Mesothelial cell of epicardium (in vitro differentiated cells): Measurements from ENCODE around the gene COL1A1. TPM values are rescaled to one million over a fixed set of nuclear protein-coding genes. Genes with fewer than 3 reads are reported as not detected.

Experiments
- DNase-seq, 2 experiments: peaks; one replicate each; pipeline ENCODE4 v3.0.0; 2021; ENCODE audit warnings: low spot score in 2 of 2; ENCODE audit not compliant: unreplicated experiment in 2 of 2
- H3K27ac Mint-ChIP-seq: 2 replicates; pipeline ENCODE4 v1.8.0; 2021; ENCODE audit warnings: mixed read lengths
- H3K27me3 Mint-ChIP-seq: 2 replicates; pipeline ENCODE4 v1.8.0; 2021; ENCODE audit warnings: low read depth, mixed read lengths
- H3K36me3 Mint-ChIP-seq: 2 replicates; pipeline ENCODE4 v1.8.0; 2021; ENCODE audit warnings: mixed read lengths
- H3K4me1 Mint-ChIP-seq: 2 replicates; pipeline ENCODE4 v1.8.0; 2021; ENCODE audit warnings: mixed read lengths
- H3K4me3 Mint-ChIP-seq: 2 replicates; pipeline ENCODE4 v1.8.0; 2021; ENCODE audit warnings: mild to moderate bottlenecking, moderate library complexity, mixed read lengths
- H3K9me3 Mint-ChIP-seq: 2 replicates; pipeline ENCODE4 v1.8.0; 2021; ENCODE audit warnings: mixed read lengths
- CTCF ChIP-seq: fragments of 200-600 bp; sonication (generic); IDR thresholded peaks from one replicate; pipeline ENCODE4 v1.5.0; 2021; ENCODE audit warnings: antibody characterized with exemption; ENCODE audit not compliant: unreplicated experiment
- total RNA-seq: library from RNA; stranded (reverse); gene quantifications from 3 replicates; pipeline ENCODE4 v1.2.1, GENCODE V29; 2021

COL1A1 gene
- total RNA-seq, 1 donor from 2014 or later: 3,972 TPM

DNA sequence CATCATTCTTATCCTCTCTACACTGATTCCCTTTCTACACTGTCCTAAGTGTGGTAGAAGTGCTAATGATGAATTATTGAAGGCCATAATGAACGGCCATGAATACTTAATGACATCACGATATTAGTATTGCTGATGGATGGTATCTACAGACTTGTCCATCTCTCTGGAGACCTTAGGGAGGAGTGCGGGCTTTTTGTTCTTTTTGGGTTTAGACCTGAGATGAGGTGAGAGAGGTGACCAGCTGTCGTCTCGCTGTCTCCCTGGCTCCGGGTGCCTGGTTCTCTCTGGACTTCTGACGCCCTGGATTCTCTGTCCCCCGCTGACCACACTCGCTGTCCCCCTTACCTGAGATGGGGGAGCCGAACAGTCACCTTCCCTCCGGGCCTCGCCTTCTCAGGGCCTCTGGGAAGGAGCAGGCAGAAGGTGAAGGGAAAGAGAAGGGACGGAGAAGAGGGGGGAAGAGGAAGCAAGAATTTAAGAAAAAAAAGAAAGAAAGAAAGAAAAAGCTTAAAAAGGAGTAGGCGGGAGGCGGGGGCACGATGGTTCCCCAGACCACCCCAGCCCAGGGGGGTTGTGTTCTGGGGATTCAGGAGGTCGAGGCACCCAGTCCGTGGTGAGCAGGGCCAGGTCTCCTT is 18.5 kb downstream of the COL1A1 start:
- Mint-ChIP-seq H3K36me3 (peaks cover 14% of the 10 kb centered on the region), H3K27ac (peak overlapping the region; percentile 86), H3K27me3 (no peaks in the 10 kb centered on the region)

DNA sequence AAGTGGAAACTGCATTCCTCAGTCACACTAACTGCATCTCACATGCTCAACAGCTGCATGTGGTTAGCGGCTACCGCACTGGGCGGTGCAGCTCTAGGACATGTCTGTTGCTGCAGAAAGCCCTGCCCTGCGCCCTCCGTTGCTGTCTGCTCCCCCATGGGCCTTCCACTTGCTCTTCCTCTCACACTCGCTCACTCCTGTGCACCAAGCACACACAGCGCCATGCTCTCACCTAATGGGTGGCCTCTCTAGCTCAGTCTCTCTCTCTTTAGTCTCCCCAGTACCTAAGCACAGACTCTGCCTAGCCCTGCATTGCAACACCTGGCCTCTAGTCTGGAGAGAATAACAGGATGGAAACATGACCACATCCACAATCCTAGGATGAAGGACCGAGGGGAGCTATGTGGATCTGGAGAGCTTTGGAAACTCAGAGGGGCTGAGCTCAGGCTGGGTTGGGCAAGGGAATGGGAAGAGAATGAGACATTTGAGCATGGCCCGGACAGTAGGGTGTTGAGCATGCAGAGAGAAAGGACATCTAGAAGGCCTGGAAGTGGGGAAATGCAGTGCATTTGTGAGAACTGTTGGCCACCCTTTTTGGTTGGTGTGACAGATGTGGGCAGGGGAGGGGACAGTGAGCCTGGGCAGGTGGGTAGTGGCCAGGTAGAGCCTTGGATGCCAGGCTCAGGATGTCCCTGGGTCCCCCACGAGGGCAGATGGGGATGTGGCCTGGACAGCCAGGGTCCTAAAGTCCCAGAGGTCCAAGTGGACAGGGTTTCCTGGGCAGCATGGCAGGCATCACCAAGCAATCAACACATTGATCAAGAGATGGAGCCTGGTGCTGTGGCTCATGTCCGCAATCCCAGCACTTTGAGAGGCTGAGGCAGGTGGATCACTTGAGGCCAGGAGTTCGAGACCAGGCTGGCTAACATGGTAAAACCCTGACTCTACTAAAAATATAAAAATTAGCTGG is 19.6 kb downstream of the COL1A1 start:
- H3K4me3 Mint-ChIP-seq: no peak overlapping the region
- no peak for TF ChIP-seq CTCF
- H3K36me3 Mint-ChIP-seq: peaks cover 10% of the 10 kb centered on the region
- H3K9me3 Mint-ChIP-seq: no peaks in the 10 kb centered on the region
- no peaks in the 10 kb centered on the region for H3K27me3 Mint-ChIP-seq
- H3K27ac Mint-ChIP-seq: peak overlapping the region; percentile 71
- H3K4me1 Mint-ChIP-seq: peaks cover 45% of the 10 kb centered on the region
- DNase-seq: no peak

More for the DNA sequence above, 18.5 kb downstream of the COL1A1 start:
- no peaks in the 10 kb centered on the region for H3K9me3 Mint-ChIP-seq
- DNase-seq: no peak
- H3K4me3 Mint-ChIP-seq: no peak overlapping the region
- H3K4me1 Mint-ChIP-seq: peaks cover 41% of the 10 kb centered on the region
- TF ChIP-seq CTCF: no peak

- no peak overlapping the region for H3K4me3 Mint-ChIP-seq
- peak overlapping the region; percentile 41 for H3K27ac Mint-ChIP-seq
- no peak for TF ChIP-seq CTCF
- peaks cover 47% of the 10 kb centered on the region for H3K4me1 Mint-ChIP-seq
- no peak for DNase-seq
- H3K27me3 Mint-ChIP-seq: no peaks in the 10 kb centered on the region
- H3K36me3 Mint-ChIP-seq: peaks cover 10% of the 10 kb centered on the region
- H3K9me3 Mint-ChIP-seq: no peaks in the 10 kb centered on the region
Measured at GRCh38 chr17:50181144-50181543, 20.3 kb downstream of the COL1A1 start.

GRCh38 chr17:50180620-50181019 is 20.8 kb downstream of the COL1A1 start:
- peak overlapping the region; percentile 60 for H3K27ac Mint-ChIP-seq
- DNase-seq: no peak
- H3K4me3 Mint-ChIP-seq: no peak overlapping the region
- no peak for TF ChIP-seq CTCF
- H3K27me3 Mint-ChIP-seq: no peaks in the 10 kb centered on the region
- no peaks in the 10 kb centered on the region for H3K9me3 Mint-ChIP-seq
- H3K4me1 Mint-ChIP-seq: peaks cover 49% of the 10 kb centered on the region
- peaks cover 6% of the 10 kb centered on the region for H3K36me3 Mint-ChIP-seq

DNA sequence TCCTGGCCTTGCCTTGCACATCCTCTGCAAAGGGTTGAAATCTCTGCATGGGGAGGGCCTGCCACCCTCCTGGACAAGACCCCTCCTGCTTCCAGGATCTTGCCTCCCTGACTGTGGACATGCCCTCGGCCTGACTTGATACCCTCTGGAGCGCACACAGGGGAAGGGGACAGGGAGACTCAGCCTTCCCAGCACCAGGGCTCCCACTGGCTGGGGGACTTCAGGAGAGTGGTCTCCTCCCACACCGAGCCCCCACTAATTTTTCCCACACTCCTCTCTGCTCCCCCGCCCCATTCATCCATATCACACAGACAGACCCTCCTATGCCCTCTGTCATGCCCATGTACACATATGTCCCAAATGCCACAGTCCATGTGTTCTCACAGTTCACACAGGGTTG is 21.3 kb downstream of the COL1A1 start:
- peak overlapping the region; percentile 72 for H3K27ac Mint-ChIP-seq
- H3K9me3 Mint-ChIP-seq: no peaks in the 10 kb centered on the region
- H3K4me1 Mint-ChIP-seq: peaks cover 45% of the 10 kb centered on the region
- DNase-seq: no peak
- TF ChIP-seq CTCF: no peak
- peaks cover 2% of the 10 kb centered on the region for H3K36me3 Mint-ChIP-seq
- H3K4me3 Mint-ChIP-seq: no peak overlapping the region
- no peaks in the 10 kb centered on the region for H3K27me3 Mint-ChIP-seq
